Smooth muscle cell (in vitro differentiated cells): ENCODE results near the gene SLC46A1. TPM values are rescaled to one million over a fixed set of nuclear protein-coding genes. Genes with fewer than 3 reads are reported as not detected.

Experiments used
- DNase-seq: peaks from one replicate; lab custom pipeline; 2025; ENCODE audit not compliant: unreplicated experiment; lab: John Stamatoyannopoulos, UW
- H2AFZ ChIP-seq: fragments of 200-600 bp; sonication (generic); 2 replicates; pipeline ENCODE4 v1.6.0; 2016; ENCODE audit warnings: antibody characterized with exemption, low read depth, mild to moderate bottlenecking
- H3F3A ChIP-seq: fragments of 200-600 bp; sonication (generic); 2 replicates; pipeline ENCODE4 v1.6.0; 2017; ENCODE audit warnings: antibody characterized with exemption, low read depth
- H3K27ac ChIP-seq: fragments of 200-600 bp; sonication (generic); 2 replicates; pipeline ENCODE4 v1.5.1; 2016; ENCODE audit warnings: low read depth, mild to moderate bottlenecking
- H3K27me3 ChIP-seq: fragments of 200-600 bp; sonication (generic); 2 replicates; pipeline ENCODE4 v1.6.1; 2016; ENCODE audit warnings: low read depth, mild to moderate bottlenecking
- H3K36me3 ChIP-seq: fragments of 200-600 bp; sonication (generic); 2 replicates; pipeline ENCODE4 v1.5.1; 2016; ENCODE audit warnings: low read depth
- H3K4me1 ChIP-seq: fragments of 200-600 bp; sonication (generic); 2 replicates; pipeline ENCODE4 v1.5.1; 2016; ENCODE audit warnings: low read depth
- H3K4me2 ChIP-seq: fragments of 200-600 bp; sonication (generic); 2 replicates; pipeline ENCODE4 v1.6.0; 2016; ENCODE audit warnings: mild to moderate bottlenecking
- H3K4me3 ChIP-seq: fragments of 200-600 bp; sonication (generic); 2 replicates; pipeline ENCODE4 v1.5.1; 2016; ENCODE audit warnings: mild to moderate bottlenecking
- H3K79me2 ChIP-seq: fragments of 200-600 bp; sonication (generic); 2 replicates; pipeline ENCODE4 v1.6.0; 2016; ENCODE audit warnings: low read depth, mild to moderate bottlenecking
- H3K9ac ChIP-seq: fragments of 200-600 bp; sonication (generic); 2 replicates; pipeline ENCODE4 v1.6.0; 2016; ENCODE audit warnings: low read depth
- H3K9me3 ChIP-seq: fragments of 200-600 bp; sonication (generic); replicated peaks from 2 replicates; pipeline ENCODE4 v1.5.1; 2016; ENCODE audit warnings: low read depth
- H4K20me1 ChIP-seq: fragments of 200-600 bp; sonication (generic); 2 replicates; pipeline ENCODE4 v1.6.0; 2016; ENCODE audit warnings: low read depth
- CTCF ChIP-seq: fragments of 200-600 bp; sonication (generic); IDR thresholded peaks from 2 replicates; pipeline ENCODE4 v1.5.1; 2017; ENCODE audit warnings: borderline replicate concordance, mild to moderate bottlenecking, antibody characterized with exemption; ENCODE audit not compliant: insufficient read depth, poor library complexity, severe bottlenecking
- WGBS: methylation state at CpG from one replicate; pipeline ENCODE4 v1.1.7; 2016; ENCODE audit warnings: low lambda C conversion rate; 5-methylcytosine and 5-hydroxymethylcytosine counted together
- polyA plus RNA-seq: library from polyadenylated mRNA; unstranded; fragments of >200 nt; fragmentation: Nextera tagmentation; extraction: Ambion mirVana; gene quantifications from 2 replicates; pipeline ENCODE4 v1.2.1, GENCODE V29; 2016
- total RNA-seq: library from RNA; depleted of rRNA; stranded (reverse); fragments of >200 nt; gene quantifications from 2 replicates; pipeline ENCODE4 v1.2.3, GENCODE V29; 2014

The SLC46A1 gene
- total and polyA plus RNA-seq, 2 experiments from 2014 or later, result 7.0 to 20.9 TPM

- DNase-seq, result no peak
- no peak for TF ChIP-seq CTCF
- Histone ChIP-seq H4K20me1 (peaks cover 12% of the 10 kb centered on the region), H3F3A (peaks cover 2% of the 10 kb centered on the region), H3K27ac (no peak overlapping the region), H3K4me3 (no peak overlapping the region), H3K9ac (no peak overlapping the region), H2AFZ (no peak overlapping the region), H3K4me2 (no peak overlapping the region), H3K27me3 (no peaks in the 10 kb centered on the region), H3K79me2 (peaks cover 8% of the 10 kb centered on the region), H3K36me3 (no peaks in the 10 kb centered on the region), H3K4me1 (peaks cover 20% of the 10 kb centered on the region), H3K9me3 (no peaks in the 10 kb centered on the region)
- 89% methylated on average over 5 of the region's 5 CpGs for whole genome bisulfite sequencing
These were observed 37.6 kb downstream of the SLC46A1 start for GRCh38 chr17:28368306-28368831.

GRCh38 chr17:28367641-28368305, 38.2 kb downstream of the SLC46A1 start:
- H3K4me3 ChIP-seq, result no peak overlapping the region
- no peaks in the 10 kb centered on the region for H3K9me3 ChIP-seq
- H2AFZ ChIP-seq, result no peak overlapping the region
- H3K4me1 ChIP-seq, result peaks cover 19% of the 10 kb centered on the region
- H3K4me2 ChIP-seq, result no peak overlapping the region
- H3K9ac ChIP-seq, result no peak overlapping the region
- H4K20me1 ChIP-seq, result peaks cover 6% of the 10 kb centered on the region
- H3K79me2 ChIP-seq, result peaks cover 2% of the 10 kb centered on the region
- H3K27me3 ChIP-seq, result no peaks in the 10 kb centered on the region
- no peak overlapping the region for H3K27ac ChIP-seq
- no peaks in the 10 kb centered on the region for H3F3A ChIP-seq
- DNase-seq, result no peak
- no peak for TF ChIP-seq CTCF
- 93% methylated on average over 18 of the region's 21 CpGs for WGBS
- H3K36me3 ChIP-seq, result no peaks in the 10 kb centered on the region

- no peak for TF ChIP-seq CTCF
- no peaks in the 10 kb centered on the region for H4K20me1 ChIP-seq
- H3K4me1 ChIP-seq, result peaks cover 14% of the 10 kb centered on the region
- H3K79me2 ChIP-seq, result no peaks in the 10 kb centered on the region
- H3F3A ChIP-seq, result no peaks in the 10 kb centered on the region
- no peak overlapping the region for H2AFZ ChIP-seq
- 80% methylated on average over 1 of the region's 1 CpG for WGBS
- H3K36me3 ChIP-seq, result peaks cover under 1% of the 10 kb centered on the region
- no peak overlapping the region for H3K4me3 ChIP-seq
- H3K27ac ChIP-seq, result no peak overlapping the region
- H3K9ac ChIP-seq, result no peak overlapping the region
- H3K4me2 ChIP-seq, result no peak overlapping the region
- DNase-seq, result no peak
- no peaks in the 10 kb centered on the region for H3K27me3 ChIP-seq
- H3K9me3 ChIP-seq, result no peaks in the 10 kb centered on the region
These were observed 39.4 kb downstream of the SLC46A1 start for GRCh38 chr17:28366605-28367004.

GRCh38 chr17:28365487-28365886, 40.5 kb downstream of the SLC46A1 start:
- Histone ChIP-seq H3K9ac (no peak overlapping the region), H3K27ac (no peak overlapping the region), H3K36me3 (peaks cover 5% of the 10 kb centered on the region), H3K4me2 (no peak overlapping the region), H2AFZ (no peak overlapping the region), H3K79me2 (no peaks in the 10 kb centered on the region), H3K4me3 (no peak overlapping the region), H3K27me3 (no peaks in the 10 kb centered on the region), H3K4me1 (peaks cover 8% of the 10 kb centered on the region), H3F3A (no peaks in the 10 kb centered on the region), H4K20me1 (no peaks in the 10 kb centered on the region), H3K9me3 (no peaks in the 10 kb centered on the region)
- no peak for TF ChIP-seq CTCF
- DNase-seq, result no peak
- 91% methylated on average over 3 of the region's 3 CpGs for WGBS
